GM23338 (cell line): Measurements from ENCODE around the gene BCL11B.

Experiments
- EZH2 ChIP-seq: fragments of 200-600 bp; sonication (generic); IDR thresholded peaks from one replicate; pipeline ENCODE4 v1.8.0; 2017; ENCODE audit warnings: antibody characterized with exemption, mild to moderate bottlenecking, low read depth; ENCODE audit not compliant: unreplicated experiment
- EZH2phosphoT487 ChIP-seq: fragments of 200-600 bp; sonication (generic); IDR thresholded peaks from one replicate; pipeline ENCODE4 v1.8.1; 2018; ENCODE audit warnings: antibody characterized with exemption; ENCODE audit not compliant: unreplicated experiment
- POLR2AphosphoS5 ChIP-seq: IDR thresholded peaks from 2 replicates; pipeline ENCODE4 v1.6.1; 2016; ENCODE audit warnings: antibody characterized with exemption, low read depth
- REST ChIP-seq: IDR thresholded peaks from one replicate; pipeline ENCODE4 v1.6.1; 2018; ENCODE audit warnings: antibody characterized with exemption; ENCODE audit not compliant: unreplicated experiment
- ZNF114 ChIP-seq: fragments of 250-450 bp; sonication (Bioruptor Pico); IDR thresholded peaks from 2 replicates; pipeline ENCODE4 v1.5.0; 2020; ENCODE audit warnings: mild to moderate bottlenecking, moderate library complexity
- TF ChIP-seq, protein P1 (sequence below), 2 experiments: fragments of 200-600 bp in 1 of 2; sonication (generic) in 1 of 2; conservative IDR thresholded peaks; 2 replicates each; pipeline versions ENCODE4 v1.5.1 to v1.6.1; 2016 to 2017; ENCODE audit warnings: antibody characterized with exemption in 2 of 2, low read depth in 2 of 2, mild to moderate bottlenecking in 2 of 2, moderate library complexity in 1 of 2

DNA sequence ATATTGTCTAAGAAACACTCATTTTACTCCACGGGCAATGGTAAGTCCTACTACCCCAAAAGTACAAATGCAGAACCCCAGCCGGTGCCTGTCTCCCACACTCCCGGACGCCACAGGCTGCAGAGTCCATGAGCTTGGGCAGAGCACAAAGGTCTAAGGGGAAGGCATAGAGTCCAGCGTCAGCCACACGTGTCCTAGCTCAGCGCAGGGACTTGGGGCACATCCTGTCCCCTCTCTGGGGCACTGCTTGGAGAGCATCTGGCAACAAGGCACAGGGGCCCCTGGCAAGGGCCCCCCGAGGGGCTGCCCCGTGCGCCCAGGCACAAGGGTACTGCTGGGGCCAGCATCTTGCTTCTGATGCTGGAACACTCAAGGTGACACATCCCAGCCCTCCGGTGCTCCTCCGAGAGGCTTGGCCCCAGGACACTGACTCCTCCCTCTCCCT lies 58.4 kb downstream of the BCL11B start:
- TF ChIP-seq, protein P1, sequence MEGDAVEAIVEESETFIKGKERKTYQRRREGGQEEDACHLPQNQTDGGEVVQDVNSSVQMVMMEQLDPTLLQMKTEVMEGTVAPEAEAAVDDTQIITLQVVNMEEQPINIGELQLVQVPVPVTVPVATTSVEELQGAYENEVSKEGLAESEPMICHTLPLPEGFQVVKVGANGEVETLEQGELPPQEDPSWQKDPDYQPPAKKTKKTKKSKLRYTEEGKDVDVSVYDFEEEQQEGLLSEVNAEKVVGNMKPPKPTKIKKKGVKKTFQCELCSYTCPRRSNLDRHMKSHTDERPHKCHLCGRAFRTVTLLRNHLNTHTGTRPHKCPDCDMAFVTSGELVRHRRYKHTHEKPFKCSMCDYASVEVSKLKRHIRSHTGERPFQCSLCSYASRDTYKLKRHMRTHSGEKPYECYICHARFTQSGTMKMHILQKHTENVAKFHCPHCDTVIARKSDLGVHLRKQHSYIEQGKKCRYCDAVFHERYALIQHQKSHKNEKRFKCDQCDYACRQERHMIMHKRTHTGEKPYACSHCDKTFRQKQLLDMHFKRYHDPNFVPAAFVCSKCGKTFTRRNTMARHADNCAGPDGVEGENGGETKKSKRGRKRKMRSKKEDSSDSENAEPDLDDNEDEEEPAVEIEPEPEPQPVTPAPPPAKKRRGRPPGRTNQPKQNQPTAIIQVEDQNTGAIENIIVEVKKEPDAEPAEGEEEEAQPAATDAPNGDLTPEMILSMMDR (conservative IDR thresholded peaks at IDR 0.05; ENCODE audit: low read depth in 2 of 2) = no peak
- TF ChIP-seq POLR2AphosphoS5 (no peak), ZNF114 (CRISPR knock-in tag) (no peak), EZH2phosphoT487 (no peak), EZH2 (no peak), REST (no peak)
